HL-60 (cell line): ENCODE results near the gene DLEC1.

ENCODE experiments used
- DNase-seq, 2 experiments: peaks; one replicate each; pipeline ENCODE4 v3.0.0-alpha.2; 2010 to 2020; ENCODE audit warnings: low read depth in 1 of 2, low spot score in 1 of 2
- H3K27ac ChIP-seq: fragments of 250-450 bp; sonication (Bioruptor Pico); replicated peaks from 2 replicates; pipeline ENCODE4 v1.5.1; 2020; ENCODE audit warnings: mild to moderate bottlenecking, moderate library complexity
- H3K27me3 ChIP-seq: fragments of 250-450 bp; sonication (Bioruptor Pico); 2 replicates; pipeline ENCODE4 v1.5.1; 2021; ENCODE audit warnings: mild to moderate bottlenecking, moderate library complexity; ENCODE audit not compliant: insufficient read depth, poor library complexity, severe bottlenecking
- H3K4me3 ChIP-seq: replicated peaks from 2 replicates; pipeline ENCODE4 v1.5.1; 2011; ENCODE audit warnings: mild to moderate bottlenecking, control low read depth, low read length; ENCODE audit not compliant: insufficient read depth
- CTCF ChIP-seq: IDR thresholded peaks from one replicate; pipeline ENCODE4 v1.5.1; 2011; ENCODE audit warnings: low read length, control low read depth, inconsistent platforms; ENCODE audit not compliant: insufficient read depth
- GABPA ChIP-seq: IDR thresholded peaks from 2 replicates; pipeline ENCODE4 v1.6.1; 2012; ENCODE audit warnings: low read depth
- POLR2AphosphoS5 ChIP-seq: IDR thresholded peaks from 2 replicates; pipeline ENCODE4 v1.6.1; 2012; ENCODE audit warnings: low read depth
- REST ChIP-seq: IDR thresholded peaks from 2 replicates; pipeline ENCODE4 v1.6.1; 2012; ENCODE audit warnings: low read depth; ENCODE audit not compliant: insufficient replicate concordance
- SPI1 ChIP-seq: IDR thresholded peaks from 2 replicates; pipeline ENCODE4 v1.6.1; 2012; ENCODE audit warnings: low read depth, mild to moderate bottlenecking, borderline replicate concordance

The DLEC1 gene

GRCh38 chr3:38109580-38110313 is 70.7 kb downstream of the DLEC1 start:
- H3K27ac ChIP-seq = peak overlapping the region; percentile 44; the same call in 1 of the 2 replicates
- H3K4me3 ChIP-seq = no peak overlapping the region
- H3K27me3 ChIP-seq = no peaks in the 10 kb centered on the region
- TF ChIP-seq REST = no peak
- no peak for TF ChIP-seq CTCF
- TF ChIP-seq POLR2AphosphoS5 = no peak
- TF ChIP-seq SPI1 = no peak
- TF ChIP-seq GABPA = no peak
- DNase-seq = no peak

GRCh38 chr3:38110314-38111050 is 71.5 kb downstream of the DLEC1 start:
- TF ChIP-seq POLR2AphosphoS5 = no peak
- no peak for TF ChIP-seq REST
- TF ChIP-seq SPI1 = no peak
- TF ChIP-seq GABPA = no peak
- no peak for TF ChIP-seq CTCF
- Histone ChIP-seq H3K27ac (no peak overlapping the region), H3K4me3 (no peak overlapping the region), H3K27me3 (no peaks in the 10 kb centered on the region)
- no peak for DNase-seq

- Histone ChIP-seq H3K4me3 (no peak overlapping the region), H3K27me3 (no peaks in the 10 kb centered on the region), H3K27ac (no peak overlapping the region)
- no peak for DNase-seq
- no peak for TF ChIP-seq CTCF
- no peak for TF ChIP-seq POLR2AphosphoS5
- TF ChIP-seq REST = no peak
- TF ChIP-seq SPI1 = no peak
- no peak for TF ChIP-seq GABPA
Observed at GRCh38 chr3:38111201-38111600, 72.2 kb downstream of the DLEC1 start.
